Breast epithelium (tissue), 3 donors: ENCODE data around the gene WNT5B.

ENCODE experiments used
- POLR2A ChIP-seq: fragments of 450-650 bp; IDR thresholded peaks from one replicate; pipeline ENCODE4 v1.6.1; 2016; ENCODE audit warnings: antibody characterized with exemption, mild to moderate bottlenecking, moderate library complexity
- POLR2AphosphoS5 ChIP-seq, 3 donors: sonication (generic); formaldehyde crosslinking; IDR thresholded peaks; one replicate each; pipeline ENCODE4 v1.6.1; 2017; ENCODE audit warnings: antibody characterized with exemption in 3 of 3

GRCh38 chr12:1650978-1651361, 21.9 kb downstream of the WNT5B start:
- no peak for TF ChIP-seq POLR2A
- TF ChIP-seq POLR2AphosphoS5 (IDR thresholded peaks at IDR 0.05) = no peak
